H9 (cell line): ENCODE results near the gene CDAN1. TPM values are rescaled to one million over a fixed set of nuclear protein-coding genes. Genes with fewer than 3 reads are reported as not detected.

ENCODE experiments used
- DNase-seq: peaks from one replicate; pipeline ENCODE4 v3.0.0-alpha.2; 2017
- H2AFZ ChIP-seq: one replicate; pipeline ENCODE4 v1.6.1; 2013; ENCODE audit warnings: mild to moderate bottlenecking, low read length, control low read depth, moderate library complexity
- H2AK5ac ChIP-seq: 2 replicates; pipeline ENCODE4 v1.6.1; 2013; ENCODE audit warnings: low read length, control low read depth, mixed read lengths; ENCODE audit not compliant: insufficient read length
- H2BK120ac ChIP-seq: one replicate; pipeline ENCODE4 v1.6.1; 2013; ENCODE audit warnings: low read depth, mild to moderate bottlenecking, low read length, control low read depth, inconsistent platforms; ENCODE audit not compliant: poor library complexity, severe bottlenecking
- H2BK12ac ChIP-seq: 2 replicates; pipeline ENCODE4 v1.6.1; 2013; ENCODE audit warnings: low read length, control low read depth, mixed read lengths, low read depth; ENCODE audit not compliant: insufficient read length
- H2BK15ac ChIP-seq: 2 replicates; pipeline ENCODE4 v1.6.1; 2013; ENCODE audit warnings: low read depth, low read length, control low read depth
- H2BK20ac ChIP-seq: one replicate; pipeline ENCODE4 v1.6.1; 2013; ENCODE audit warnings: low read depth, mild to moderate bottlenecking, low read length, control low read depth, inconsistent platforms; ENCODE audit not compliant: poor library complexity, severe bottlenecking
- H2BK5ac ChIP-seq: 2 replicates; pipeline ENCODE4 v1.6.1; 2013; ENCODE audit warnings: low read length, control low read depth, mixed read lengths; ENCODE audit not compliant: insufficient read length
- H3K14ac ChIP-seq: 2 replicates; pipeline ENCODE4 v1.6.1; 2013; ENCODE audit warnings: low read length, control low read depth; ENCODE audit not compliant: insufficient read depth
- H3K18ac ChIP-seq: 2 replicates; pipeline ENCODE4 v1.6.1; 2013; ENCODE audit warnings: low read depth, mild to moderate bottlenecking, mixed read lengths, low read length, control low read depth; ENCODE audit not compliant: insufficient read length
- H3K23ac ChIP-seq: 2 replicates; pipeline ENCODE4 v1.6.1; 2013; ENCODE audit warnings: low read length, control low read depth, mixed read lengths, low read depth; ENCODE audit not compliant: insufficient read length
- H3K23me2 ChIP-seq: 2 replicates; pipeline ENCODE4 v1.6.1; 2013; ENCODE audit warnings: low read depth, mild to moderate bottlenecking, mixed read lengths, low read length, control low read depth; ENCODE audit not compliant: insufficient read length, poor library complexity, severe bottlenecking
- H3K27ac ChIP-seq: 2 replicates; pipeline ENCODE4 v1.5.1; 2013; ENCODE audit warnings: low read length, control low read depth, mixed read lengths, low read depth; ENCODE audit not compliant: insufficient read length
- H3K27me3 ChIP-seq: 2 replicates; pipeline ENCODE4 v1.6.1; 2013; ENCODE audit warnings: low read length, control low read depth, inconsistent platforms; ENCODE audit not compliant: insufficient read depth
- H3K4ac ChIP-seq: 2 replicates; pipeline ENCODE4 v1.6.1; 2013; ENCODE audit warnings: low read depth, mild to moderate bottlenecking, control low read depth, inconsistent platforms, low read length, moderate library complexity
- H3K4me1 ChIP-seq: 2 replicates; pipeline ENCODE4 v1.6.1; 2013; ENCODE audit warnings: low read length, control low read depth, inconsistent platforms; ENCODE audit not compliant: insufficient read depth
- H3K4me2 ChIP-seq: 2 replicates; pipeline ENCODE4 v1.6.1; 2013; ENCODE audit warnings: low read length, control low read depth, mixed read lengths; ENCODE audit not compliant: insufficient read length, insufficient read depth
- H3K56ac ChIP-seq: 2 replicates; pipeline ENCODE4 v1.6.1; 2013; ENCODE audit warnings: low read depth, mild to moderate bottlenecking, mixed read lengths, low read length, control low read depth; ENCODE audit not compliant: insufficient read length
- H3K79me1 ChIP-seq: 2 replicates; pipeline ENCODE4 v1.6.1; 2013; ENCODE audit warnings: low read depth, mild to moderate bottlenecking, moderate library complexity, low read length, control low read depth, inconsistent platforms; ENCODE audit not compliant: insufficient read depth, poor library complexity, severe bottlenecking
- H3K79me2 ChIP-seq: 2 replicates; pipeline ENCODE4 v1.6.1; 2013; ENCODE audit warnings: low read length, control low read depth, inconsistent platforms; ENCODE audit not compliant: insufficient read depth
- H3K9ac ChIP-seq: 2 replicates; pipeline ENCODE4 v1.6.1; 2013; ENCODE audit warnings: low read length, control low read depth, mixed read lengths; ENCODE audit not compliant: insufficient read length; ENCODE audit errors: extremely low read depth
- H3K9me3 ChIP-seq: one replicate; pipeline ENCODE4 v1.6.1; 2013; ENCODE audit warnings: low read depth, low read length, inconsistent platforms; ENCODE audit not compliant: control insufficient read depth
- H3T11ph ChIP-seq: one replicate; pipeline ENCODE4 v1.6.1; 2013; ENCODE audit warnings: mild to moderate bottlenecking, low read length, control low read depth, inconsistent platforms
- H4K20me1 ChIP-seq: one replicate; pipeline ENCODE4 v1.6.1; 2013; ENCODE audit not compliant: control insufficient read depth, insufficient read length, insufficient read depth
- H4K5ac ChIP-seq: 2 replicates; pipeline ENCODE4 v1.6.1; 2013; ENCODE audit warnings: low read depth, mild to moderate bottlenecking, mixed read lengths, low read length, control low read depth; ENCODE audit not compliant: insufficient read length
- H4K8ac ChIP-seq: replicated peaks from 2 replicates; pipeline ENCODE4 v1.6.1; 2013; ENCODE audit warnings: low read length, control low read depth, mixed read lengths, low read depth; ENCODE audit not compliant: insufficient read length
- H4K91ac ChIP-seq: 2 replicates; pipeline ENCODE4 v1.6.1; 2013; ENCODE audit warnings: low read depth, mild to moderate bottlenecking, moderate library complexity, mixed read lengths, low read length, control low read depth; ENCODE audit not compliant: insufficient read length
- H3K27ac Mint-ChIP-seq, 3 experiments: 2 replicates in 2 of 3; 3 replicates in 1 of 3; pipeline ENCODE4 v1.8.0; 2020 to 2021; ENCODE audit warnings: mixed read lengths in 3 of 3, mild to moderate bottlenecking in 1 of 3, moderate library complexity in 1 of 3
- H3K27me3 Mint-ChIP-seq: 2 replicates; pipeline ENCODE4 v1.8.0; 2021; ENCODE audit warnings: low read depth, mild to moderate bottlenecking, moderate library complexity, mixed read lengths
- H3K36me3 Mint-ChIP-seq, 3 experiments: 2 replicates in 2 of 3; 3 replicates in 1 of 3; pipeline ENCODE4 v1.8.0; 2020 to 2021; ENCODE audit warnings: low read depth in 3 of 3, mixed read lengths in 3 of 3; ENCODE audit not compliant: insufficient read depth in 1 of 3
- H3K4me1 Mint-ChIP-seq, 2 experiments: 2 replicates each; pipeline ENCODE4 v1.8.0; 2020; ENCODE audit warnings: mixed read lengths in 2 of 2
- H3K4me3 Mint-ChIP-seq, 2 experiments: 2 replicates in 1 of 2; 3 replicates in 1 of 2; pipeline ENCODE4 v1.8.0; 2020 to 2021; ENCODE audit warnings: mild to moderate bottlenecking in 2 of 2, mixed read lengths in 2 of 2, moderate library complexity in 1 of 2
- H3K9me3 Mint-ChIP-seq, 2 experiments: 2 replicates in 1 of 2; 3 replicates in 1 of 2; pipeline ENCODE4 v1.8.0; 2020; ENCODE audit warnings: mild to moderate bottlenecking in 2 of 2, mixed read lengths in 2 of 2, moderate library complexity in 1 of 2
- CTCF ChIP-seq: fragments of 200-600 bp; sonication (generic); conservative IDR thresholded peaks from 3 replicates; pipeline ENCODE4 v1.8.0; 2021; ENCODE audit warnings: antibody characterized with exemption, mild to moderate bottlenecking
- WGBS: extraction: QIAGEN DNeasy Blood & Tissue Kit; methylation state at CpG from one replicate; pipeline ENCODE4 v1.1.7; 2013; ENCODE audit warnings: missing lambda C conversion rate, low lambda C conversion rate, mixed read lengths; ENCODE audit not compliant: insufficient read length; ENCODE audit errors: extremely low coverage; 5-methylcytosine and 5-hydroxymethylcytosine counted together
- total RNA-seq: library from RNA; stranded (reverse); gene quantifications from 2 replicates; pipeline ENCODE4 v1.2.1, GENCODE V29; 2021

CDAN1 gene
- total RNA-seq, 1 experiment from 2014 or later: 20.4 TPM

GRCh38 chr15:42694398-42694797 lies 42.5 kb downstream of the CDAN1 start:
- H3K4me2 ChIP-seq: no peak overlapping the region
- H3T11ph ChIP-seq: no peak overlapping the region
- H3K27me3 ChIP-seq: no peaks in the 10 kb centered on the region
- no peak overlapping the region for H2BK120ac ChIP-seq
- H3K23me2 ChIP-seq: no peaks in the 10 kb centered on the region
- no peak overlapping the region for H2BK5ac ChIP-seq
- no peaks in the 10 kb centered on the region for H4K20me1 ChIP-seq
- no peak overlapping the region for H3K14ac ChIP-seq
- no peak for TF ChIP-seq CTCF
- no peaks in the 10 kb centered on the region for H3K79me2 ChIP-seq
- H4K91ac ChIP-seq: no peak overlapping the region
- H3K27ac ChIP-seq: no peak overlapping the region
- H3K4ac ChIP-seq: no peak overlapping the region
- H3K56ac ChIP-seq: no peak overlapping the region
- no peak overlapping the region for H3K18ac ChIP-seq
- no peak overlapping the region for H2AK5ac ChIP-seq
- Mint-ChIP-seq H3K4me1 (peaks cover 0 to 3% of the 10 kb centered on the region in 2 experiments; a peak in 1 of 4 replicates), H3K4me3 (no peak overlapping the region), H3K27me3 (no peaks in the 10 kb centered on the region), H3K27ac (0 out of 7 replicates have a peak overlapping the region, but pooled peaks of 1 of the 3 experiments have one; percentile 16), H3K9me3 (peaks cover 0 to 3% of the 10 kb centered on the region in 2 experiments; a peak in 1 of 5 replicates), H3K36me3 (peaks cover 0 to 16% (median 4%) of the 10 kb centered on the region in 3 experiments; a peak in 3 of 7 replicates)
- no peak overlapping the region for H3K9ac ChIP-seq
- H3K4me1 ChIP-seq: no peaks in the 10 kb centered on the region
- no peak for DNase-seq
- WGBS: no CpG with 5 or more reads among the region's 10 CpGs
- H3K9me3 ChIP-seq: no peaks in the 10 kb centered on the region
- no peak overlapping the region for H2AFZ ChIP-seq
- no peak overlapping the region for H4K5ac ChIP-seq
- H2BK12ac ChIP-seq: no peak overlapping the region
- H3K23ac ChIP-seq: no peak overlapping the region
- H2BK15ac ChIP-seq: no peak overlapping the region
- H3K79me1 ChIP-seq: no peaks in the 10 kb centered on the region
- H2BK20ac ChIP-seq: no peak overlapping the region
- no peak overlapping the region for H4K8ac ChIP-seq
